GM23248 (cell line): ENCODE results near the gene MMP17.

Source experiments
- EZH2 ChIP-seq: fragments of 200-600 bp; sonication (generic); IDR thresholded peaks from 2 replicates; pipeline ENCODE4 v1.6.1; 2018; ENCODE audit warnings: antibody characterized with exemption, mild to moderate bottlenecking; ENCODE audit not compliant: insufficient read depth, poor library complexity, severe bottlenecking
- EZH2phosphoT487 ChIP-seq: fragments of 200-600 bp; sonication (generic); IDR thresholded peaks from 2 replicates; pipeline ENCODE4 v1.6.1; 2018; ENCODE audit warnings: antibody characterized with exemption, moderate library complexity, mild to moderate bottlenecking, low read depth; ENCODE audit not compliant: insufficient read depth

DNA sequence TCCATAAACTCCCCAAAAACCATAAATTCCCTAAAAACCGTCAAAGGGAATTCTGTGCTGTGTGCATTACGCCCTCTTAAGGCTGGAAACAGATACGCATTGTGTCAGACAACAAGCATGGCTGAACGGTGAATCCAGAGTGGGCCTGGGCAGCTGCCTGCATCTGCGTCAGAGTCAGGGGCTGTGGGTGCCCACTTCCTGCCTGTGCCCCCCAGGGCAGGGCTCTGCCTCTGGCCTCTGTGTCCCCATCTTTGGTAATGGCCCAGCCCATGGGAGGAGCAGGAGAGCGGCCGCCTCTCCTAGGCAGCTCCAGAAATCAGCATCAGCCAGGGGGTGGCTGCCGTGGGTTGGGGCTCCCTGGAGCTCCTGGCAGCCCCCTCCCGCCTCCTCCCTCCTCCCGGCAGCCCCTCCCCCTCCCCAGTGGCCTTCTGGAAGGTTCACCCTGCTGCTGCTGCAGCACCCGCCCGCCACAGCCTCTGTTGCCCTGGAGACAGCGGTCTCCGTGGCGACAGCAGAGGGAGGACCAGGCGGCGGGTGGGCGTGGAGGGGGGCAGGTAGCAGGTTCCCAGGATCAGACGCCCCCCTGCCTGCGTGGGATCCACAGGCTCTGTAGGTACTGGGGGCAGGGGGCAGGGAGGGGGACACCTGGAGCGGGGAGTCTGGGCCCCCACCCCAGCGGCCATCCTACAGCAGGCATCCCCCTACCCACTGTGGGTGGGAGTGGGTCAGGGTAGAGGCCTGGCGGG lies 5.9 kb downstream of the MMP17 start:
- no peak for TF ChIP-seq EZH2
- TF ChIP-seq EZH2phosphoT487, result no peak
